HG02798 (cell line): ENCODE results near the gene LYPD3.
"Not testable (repeated sequence)": the region's sequence is repeated elsewhere in the genome, so short reads cannot be mapped to it uniquely, and the experiment has no call there.

ENCODE experiments used
- ATAC-seq: cut with Tn5 transposase; IDR thresholded peaks from one replicate; pipeline ENCODE4 v1.9.1; 2021; ENCODE audit warnings: mild to moderate bottlenecking; ENCODE audit not compliant: unreplicated experiment, poor library complexity

LYPD3 gene

GRCh38 chr19:43465468-43466120, at the start of gene LYPD3:
Gene LYPD3 (minus strand): TSS chr19:43465608. CDS start chr19:43465571, 37 bp downstream.
- ATAC-seq, result no peak

- ATAC-seq, result not testable (repeated sequence)
Observed at GRCh38 chr19:43512399-43512798, 47.0 kb upstream of the LYPD3 start.

GRCh38 chr19:43511324-43511723, 45.9 kb upstream of the LYPD3 start:
- no peak for ATAC-seq

- no peak for ATAC-seq
Observed at GRCh38 chr19:43510713-43511112, 45.3 kb upstream of the LYPD3 start.

- ATAC-seq, result no peak
Observed at GRCh38 chr19:43507880-43508279, 42.5 kb upstream of the LYPD3 start.

- ATAC-seq, result no peak
Observed at GRCh38 chr19:43506629-43507028, 41.2 kb upstream of the LYPD3 start.

- no peak for ATAC-seq
Observed at GRCh38 chr19:43505941-43506340, 40.5 kb upstream of the LYPD3 start.

GRCh38 chr19:43505186-43505456, 39.7 kb upstream of the LYPD3 start:
- ATAC-seq, result no peak

- peak; percentile 11 for ATAC-seq
Observed at GRCh38 chr19:43504426-43505185, 39.2 kb upstream of the LYPD3 start, which contains the start of gene PHLDB3. Gene PHLDB3 (minus strand): TSS chr19:43504746. CDS start chr19:43504118, 628 bp downstream.

- peak; percentile 90 for ATAC-seq
Observed at GRCh38 chr19:43503501-43504425, 38.4 kb upstream of the LYPD3 start.

GRCh38 chr19:43502419-43502976, 37.1 kb upstream of the LYPD3 start:
- ATAC-seq, result no peak

- ATAC-seq, result no peak
Observed at GRCh38 chr19:43501661-43502418, 36.4 kb upstream of the LYPD3 start.

- no peak for ATAC-seq
Observed at GRCh38 chr19:43499042-43499441, 33.6 kb upstream of the LYPD3 start.

- no peak for ATAC-seq
Observed at GRCh38 chr19:43498233-43498842, 32.9 kb upstream of the LYPD3 start.

- ATAC-seq, result no peak
Observed at GRCh38 chr19:43496960-43497359, 31.6 kb upstream of the LYPD3 start.

GRCh38 chr19:43495082-43495481, 29.7 kb upstream of the LYPD3 start:
- no peak for ATAC-seq

- no peak for ATAC-seq
Observed at GRCh38 chr19:43490759-43491158, 25.4 kb upstream of the LYPD3 start.

- ATAC-seq, result no peak
Observed at GRCh38 chr19:43489979-43490599, 24.7 kb upstream of the LYPD3 start.

- no peak for ATAC-seq
Observed at GRCh38 chr19:43489310-43489709, 23.9 kb upstream of the LYPD3 start.
